GM18511 (cell line): ENCODE results near the gene PRAMEF1.
"Not testable (repeated sequence)": the region's sequence is repeated elsewhere in the genome, so short reads cannot be mapped to it uniquely, and the experiment has no call there.

Source experiments
- ATAC-seq: cut with Tn5 transposase; IDR thresholded peaks from one replicate; pipeline ENCODE4 v1.9.1; 2021; ENCODE audit warnings: mild to moderate bottlenecking, moderate library complexity; ENCODE audit not compliant: unreplicated experiment

Gene PRAMEF1

DNA sequence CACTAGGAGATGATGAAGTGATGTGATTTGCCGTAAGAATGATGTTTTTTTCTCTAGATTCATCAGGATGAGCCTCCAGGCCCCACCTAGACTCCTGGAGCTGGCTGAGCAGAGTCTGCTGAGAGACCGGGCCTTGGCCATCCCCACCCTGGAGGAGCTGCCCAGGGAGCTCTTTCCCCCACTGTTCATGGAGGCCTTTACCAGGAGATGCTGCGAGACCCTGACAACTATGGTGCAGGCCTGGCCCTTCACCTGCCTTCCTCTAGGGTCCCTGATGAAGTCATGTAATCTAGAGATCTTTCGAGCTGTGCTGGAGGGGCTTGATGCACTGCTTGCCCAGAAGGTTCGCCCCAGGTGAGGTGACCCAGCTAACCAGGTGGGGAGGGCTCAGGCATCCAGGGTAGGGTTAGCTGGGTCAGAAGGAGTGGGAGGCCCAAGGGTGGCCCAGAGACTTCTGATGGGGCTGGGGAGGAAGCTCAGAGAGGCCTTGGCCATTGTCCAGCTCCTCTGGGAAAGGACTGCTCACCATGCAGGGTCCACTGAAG lies 16.3 kb upstream of the PRAMEF1 start:
- ATAC-seq = no peak

DNA sequence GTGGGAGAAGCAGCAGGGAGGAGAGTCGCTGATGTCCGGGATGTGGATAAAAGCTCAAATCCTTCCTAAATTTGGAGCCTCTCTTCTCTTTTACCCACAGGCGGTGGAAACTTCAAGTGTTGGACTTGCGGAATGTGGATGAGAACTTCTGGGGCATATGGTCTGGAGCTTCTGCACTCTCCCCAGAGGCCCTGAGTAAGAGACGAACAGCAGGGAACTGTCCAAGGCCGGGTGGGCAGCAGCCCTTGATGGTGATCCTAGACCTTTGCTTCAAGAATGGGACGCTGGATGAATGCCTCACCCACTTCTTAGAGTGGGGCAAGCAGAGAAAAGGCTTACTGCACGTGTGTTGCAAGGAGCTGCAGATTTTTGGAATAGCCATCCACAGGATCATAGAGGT lies 15.8 kb upstream of the PRAMEF1 start:
- ATAC-seq = no peak

DNA sequence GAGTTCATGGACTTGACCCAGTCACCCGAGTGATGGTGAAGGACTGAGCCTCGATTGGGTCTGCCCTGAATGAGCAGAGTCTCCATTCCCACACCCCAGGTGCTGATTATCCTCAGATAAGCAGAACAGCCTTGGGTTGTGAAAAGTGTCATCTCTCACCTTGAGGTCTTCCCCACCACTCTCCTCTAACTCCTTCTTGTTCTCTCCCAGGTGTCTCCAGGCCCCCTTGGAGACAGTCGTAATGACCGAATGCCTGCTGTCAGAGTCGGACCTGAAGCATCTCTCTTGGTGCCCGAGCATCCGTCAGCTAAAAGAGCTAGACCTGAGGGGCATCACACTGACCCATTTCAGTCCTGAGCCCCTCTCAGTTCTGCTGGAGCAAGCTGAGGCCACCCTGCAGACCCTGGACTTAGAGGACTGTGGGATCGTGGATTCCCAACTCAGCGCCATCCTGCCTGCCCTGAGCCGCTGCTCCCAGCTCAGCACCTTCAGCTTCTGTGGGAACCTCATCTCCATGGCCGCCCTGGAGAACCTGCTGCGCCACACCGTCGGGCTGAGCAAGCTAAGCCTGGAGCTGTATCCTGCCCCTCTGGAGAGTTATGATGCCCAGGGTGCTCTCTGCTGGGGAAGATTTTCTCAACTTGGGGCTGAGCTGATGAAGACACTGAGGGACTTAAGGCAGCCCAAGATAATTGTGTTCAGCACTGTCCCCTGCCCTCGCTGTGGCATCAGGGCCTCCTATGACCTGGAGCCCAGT lies 14.2 kb upstream of the PRAMEF1 start:
- no peak for ATAC-seq

DNA sequence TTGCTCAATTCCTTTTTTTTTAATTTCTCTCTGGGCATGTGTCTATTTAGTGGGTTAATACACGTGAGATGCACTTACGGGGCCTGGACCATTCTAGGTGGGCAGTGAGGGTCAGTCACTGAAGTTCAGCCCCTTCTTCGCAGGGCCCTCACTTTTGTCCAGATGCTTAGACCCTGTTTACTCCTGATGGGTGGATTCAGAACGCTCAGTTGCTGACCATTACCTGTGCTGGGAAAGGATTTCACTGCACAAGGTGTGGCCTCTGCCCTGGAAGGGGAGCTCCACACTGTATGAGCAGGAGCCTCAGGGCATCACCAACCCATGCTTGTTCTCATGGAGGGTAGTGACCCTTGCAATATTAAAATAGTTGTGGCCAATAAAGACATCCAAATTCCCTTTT lies 13.1 kb upstream of the PRAMEF1 start:
- ATAC-seq = no peak

DNA sequence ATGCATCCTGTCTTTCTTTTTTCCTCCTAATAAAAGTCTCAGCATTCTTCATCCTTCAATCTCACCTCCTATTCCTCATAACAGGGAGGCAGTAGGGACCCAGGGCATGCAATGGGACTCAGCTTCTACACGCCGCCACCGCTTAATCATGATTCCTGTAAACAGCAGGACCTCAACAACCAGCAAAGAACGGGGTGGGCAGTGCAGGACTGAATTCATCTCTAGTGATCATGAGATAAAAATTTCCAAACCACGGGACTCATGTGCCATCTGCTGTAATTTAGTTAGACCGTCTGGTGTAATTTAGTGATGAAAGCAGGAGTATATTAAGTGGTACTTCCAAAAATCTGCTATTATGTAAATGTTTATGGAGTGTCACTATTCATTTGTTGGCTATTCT lies 12.3 kb upstream of the PRAMEF1 start:
- no peak for ATAC-seq

DNA sequence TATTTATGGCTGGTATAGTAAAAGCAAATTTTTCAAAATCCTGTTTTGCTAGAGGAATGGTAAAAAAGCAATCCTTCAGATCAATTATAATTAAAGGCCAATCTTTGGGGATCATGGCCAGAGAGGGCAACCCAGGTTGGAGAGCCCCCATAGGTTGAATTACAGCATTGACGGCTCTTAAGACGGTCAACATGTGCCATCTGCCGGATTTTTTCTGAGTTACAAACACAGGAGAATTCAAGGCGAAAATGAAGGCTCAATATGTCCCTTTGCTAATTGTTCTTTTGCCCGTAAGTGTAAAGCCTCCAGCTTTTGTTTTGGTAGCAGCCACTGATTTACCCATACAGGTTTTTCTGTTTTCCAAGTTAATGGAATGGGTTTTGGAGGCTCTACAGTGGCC lies 9.7 kb upstream of the PRAMEF1 start:
- not testable (repeated sequence) for ATAC-seq

DNA sequence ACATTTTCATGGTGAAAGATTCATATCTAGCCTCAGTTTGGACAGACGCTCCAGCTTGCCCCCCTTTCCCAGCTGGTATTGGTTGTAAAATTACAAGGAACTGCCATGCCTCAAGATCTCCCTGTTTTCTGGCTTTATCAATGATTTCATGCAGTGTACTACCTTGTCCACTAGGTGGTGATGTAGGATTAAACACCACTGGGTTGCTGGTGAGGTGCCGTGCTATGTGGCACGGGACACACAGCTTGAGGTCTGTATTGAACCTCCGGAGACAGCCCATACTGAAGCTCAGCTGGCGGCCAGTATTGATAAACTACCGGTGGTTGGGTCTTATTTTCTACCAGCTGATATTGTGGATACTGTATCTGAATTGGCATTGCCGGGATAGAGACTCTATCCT lies 7.4 kb upstream of the PRAMEF1 start:
- not testable (repeated sequence) for ATAC-seq

DNA sequence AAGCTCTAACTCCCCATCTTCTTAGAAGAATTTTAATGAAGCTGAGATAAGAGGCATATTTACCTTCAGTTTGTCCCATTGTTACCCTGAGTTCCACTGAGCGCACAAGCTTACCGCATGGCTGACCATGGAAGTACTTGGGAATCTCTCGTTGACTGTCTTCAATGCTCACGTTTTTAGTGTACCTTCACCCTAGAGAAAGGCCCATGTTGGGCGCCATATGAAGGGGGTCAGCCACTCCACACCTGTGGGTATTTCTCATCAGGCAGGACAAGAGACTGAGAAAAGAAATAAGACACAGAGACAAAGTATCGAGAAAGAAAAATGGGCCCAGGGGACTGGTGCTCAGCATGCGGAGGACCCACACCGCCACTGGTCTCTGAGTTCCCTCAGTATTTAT lies 6.5 kb upstream of the PRAMEF1 start:
- not testable (repeated sequence) for ATAC-seq

DNA sequence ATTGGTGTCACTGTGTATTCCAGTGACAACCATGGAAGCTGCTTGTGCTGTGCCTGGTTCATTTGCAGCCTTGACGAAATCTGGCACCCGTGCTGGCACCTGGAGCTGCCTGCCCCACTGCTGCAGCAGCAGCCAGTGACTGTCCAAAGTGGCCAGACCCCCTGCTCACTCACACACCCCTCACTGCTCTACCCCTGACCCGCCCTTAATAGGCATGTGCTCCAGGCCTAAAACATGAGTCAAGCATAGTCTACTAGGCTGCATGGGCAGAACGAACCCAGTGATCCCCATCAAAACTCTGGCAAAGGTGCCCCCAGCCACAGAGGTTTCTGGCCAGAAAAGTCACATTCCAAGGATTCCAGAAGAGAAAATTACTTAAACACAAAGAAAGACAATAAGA lies 7.7 kb downstream of the PRAMEF1 start:
- ATAC-seq = no peak

DNA sequence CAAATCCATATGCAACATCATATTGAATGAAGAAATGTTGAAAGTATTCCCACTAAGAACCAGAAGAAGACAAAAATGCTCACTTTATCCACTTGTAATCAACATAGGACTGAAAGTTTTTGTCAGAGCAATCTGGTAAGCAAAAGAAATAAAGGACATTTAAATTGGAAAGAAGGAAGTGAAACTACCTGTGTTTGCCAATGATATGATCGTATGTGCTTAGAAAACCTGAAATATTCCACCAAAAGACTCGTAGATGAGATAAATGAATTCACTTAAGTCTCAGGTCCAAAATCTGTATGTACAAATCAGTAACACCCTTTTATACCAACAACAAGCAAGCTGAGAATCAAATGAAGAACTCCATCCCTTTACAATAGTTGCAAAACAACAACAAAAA lies 8.5 kb downstream of the PRAMEF1 start:
- no peak for ATAC-seq

DNA sequence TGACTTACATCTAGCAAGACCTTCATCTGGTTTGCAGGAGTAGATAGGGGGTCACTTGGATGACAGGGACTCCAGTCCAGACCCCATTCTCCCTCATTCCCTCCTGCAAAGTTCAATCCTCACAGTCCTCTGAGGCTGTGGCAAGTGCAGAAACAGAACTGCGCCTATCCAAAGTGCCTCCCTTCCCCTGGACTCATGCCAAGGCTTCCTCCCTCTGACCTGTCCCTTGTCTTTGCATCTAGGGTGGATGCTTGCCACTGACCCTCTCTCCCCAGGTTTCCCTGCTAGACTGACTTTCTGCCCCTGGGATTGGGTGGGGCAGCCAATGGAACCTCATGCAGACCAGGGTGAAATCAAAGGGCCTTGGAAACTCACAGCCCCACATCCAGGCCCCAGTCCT lies 18.7 kb downstream of the PRAMEF1 start:
- no peak for ATAC-seq

DNA sequence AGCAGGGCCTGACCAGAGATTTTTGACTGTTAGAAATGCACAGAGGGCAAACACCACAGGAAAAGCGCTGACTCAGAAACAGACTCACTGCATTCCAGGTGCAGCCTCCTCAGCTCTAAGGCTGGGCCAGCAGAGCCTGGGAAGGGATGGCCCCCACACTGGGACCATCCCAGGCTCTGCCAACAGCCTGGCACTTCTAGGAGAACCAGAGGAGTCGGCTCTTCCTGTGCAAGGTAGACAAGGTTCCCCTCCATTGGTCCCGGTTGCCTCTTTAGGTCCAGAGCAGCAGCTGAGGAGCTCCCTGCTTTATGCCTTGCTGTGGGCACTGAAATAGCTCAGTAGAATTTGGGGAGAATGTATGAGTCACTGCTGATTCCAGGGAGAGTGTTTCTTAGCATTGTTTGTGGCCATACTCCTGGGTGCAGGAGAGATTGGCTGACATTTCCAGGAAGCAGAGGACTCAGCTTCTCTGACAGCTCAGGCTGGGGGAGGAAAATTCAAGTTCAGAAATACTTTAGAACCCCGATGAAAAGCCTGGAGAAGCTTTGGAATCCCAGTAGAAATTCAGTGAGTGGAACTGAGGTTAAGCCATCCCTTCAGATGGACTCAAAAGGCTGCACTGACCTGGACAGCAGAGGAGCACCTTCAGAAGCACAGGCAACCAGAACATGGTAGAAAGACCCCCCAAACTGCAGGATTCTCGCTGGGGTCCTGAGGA lies 19.7 kb downstream of the PRAMEF1 start:
- ATAC-seq = no peak

DNA sequence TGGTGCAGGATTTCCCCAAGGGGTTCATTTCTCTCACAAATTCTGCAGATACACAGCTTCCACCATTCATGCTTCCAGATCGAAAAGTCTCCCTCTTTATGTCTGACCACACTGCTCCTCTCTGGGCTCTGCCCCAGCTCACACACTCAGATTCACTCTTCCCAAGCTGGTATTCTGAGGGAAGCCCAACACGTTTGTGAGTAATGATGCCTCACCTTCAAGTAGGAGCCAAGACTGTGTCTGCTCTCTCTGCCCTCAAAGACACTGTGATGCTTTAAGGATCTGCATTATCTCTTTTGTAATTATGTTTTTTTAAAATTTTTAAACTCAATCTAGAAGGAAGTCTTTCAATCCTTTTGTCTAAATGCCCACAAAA lies 20.2 kb downstream of the PRAMEF1 start:
- ATAC-seq = no peak

DNA sequence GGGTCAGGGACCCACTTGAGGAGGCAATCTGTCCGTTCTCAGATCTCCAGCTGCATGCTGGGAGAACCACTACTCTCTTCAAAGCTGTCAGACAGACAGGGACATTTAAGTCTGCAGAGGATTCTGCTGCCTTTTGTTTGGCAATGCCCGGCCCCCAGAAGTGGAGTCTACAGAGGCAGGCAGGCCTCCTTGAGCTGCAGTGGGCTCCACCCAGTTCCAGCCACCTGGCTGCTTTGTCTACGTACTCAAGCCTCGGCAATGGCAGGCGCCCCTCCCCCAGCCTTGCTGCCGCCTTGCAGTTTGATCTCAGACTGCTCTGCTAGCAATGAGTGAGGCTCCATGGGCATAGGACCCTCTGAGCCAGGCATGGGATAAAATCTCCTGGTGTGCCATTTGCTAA lies 27.9 kb downstream of the PRAMEF1 start:
- not testable (repeated sequence) for ATAC-seq

DNA sequence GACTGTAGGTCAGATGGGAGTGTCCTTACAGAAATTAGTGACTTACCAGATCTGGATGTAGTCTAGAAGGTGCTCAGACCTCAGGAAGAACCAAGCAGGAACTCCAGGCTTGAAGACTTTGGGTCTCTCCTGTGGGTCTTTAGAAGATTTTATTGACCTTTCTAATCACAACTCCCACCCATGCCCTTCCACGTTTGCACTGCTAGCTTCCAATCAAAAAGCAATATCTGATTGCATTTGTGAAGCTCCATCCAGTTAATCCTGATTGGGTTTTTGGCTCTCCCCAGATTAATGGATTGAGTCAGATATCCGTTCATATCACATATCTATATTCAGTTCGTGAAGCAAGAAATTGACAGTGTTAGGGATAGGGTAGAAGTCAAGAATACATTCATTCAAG lies 40.1 kb downstream of the PRAMEF1 start, which contains the start of gene PRAMEF11:
Gene PRAMEF11 (minus strand): TSS at position 101 of the 400 bp plus-strand sequence. CDS start 2,621 bp downstream, outside the sequence.
- not testable (repeated sequence) for ATAC-seq

DNA sequence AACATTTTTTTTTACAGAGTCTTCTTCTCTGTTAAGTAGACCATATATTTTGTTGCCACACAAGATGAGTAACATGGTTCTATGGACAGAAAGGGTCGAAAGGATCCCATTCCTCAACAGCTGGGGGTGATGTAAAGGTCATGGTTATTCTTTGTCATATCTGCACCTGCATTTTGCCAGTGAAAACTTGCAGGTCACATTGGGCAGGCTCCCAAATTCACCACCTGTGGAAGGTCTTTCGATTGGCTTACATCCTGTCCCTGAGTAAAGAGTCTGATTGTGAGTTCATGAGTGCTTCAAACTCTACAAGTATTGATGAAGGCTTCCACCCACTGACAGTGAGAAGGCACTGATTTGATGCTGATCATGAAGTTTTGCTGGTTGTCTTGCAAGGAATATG lies 42.1 kb downstream of the PRAMEF1 start:
- ATAC-seq = not testable (repeated sequence)
